Occipital lobe (tissue), 3 donors: Measurements from ENCODE around the gene BFAR. TPM values are rescaled to one million over a fixed set of nuclear protein-coding genes. Genes with fewer than 3 reads are reported as not detected.
"Not testable (repeated sequence)": the region's sequence is repeated elsewhere in the genome, so short reads cannot be mapped to it uniquely, and the experiment has no call there.

Experiments
- DNase-seq: peaks from one replicate; lab custom pipeline; 2025; lab: John Stamatoyannopoulos, UW
- small RNA-seq: library from RNA; depleted of rRNA; stranded (forward); fragments of <200 nt; gene quantifications from one replicate; pipeline ENCODE3, GENCODE V24; 2014
- total RNA-seq: library from RNA; depleted of rRNA; stranded (reverse); fragments of >200 nt; gene quantifications from one replicate; pipeline ENCODE4 v1.2.3, GENCODE V29; 2014

The BFAR gene
- total RNA-seq, 1 donor from 2014 or later = 52.6 TPM

- not testable (repeated sequence) for DNase-seq
Measured at GRCh38 chr16:14694129-14694528, 61.4 kb downstream of the BFAR start, which contains the start of gene PLA2G10. Gene PLA2G10, minus strand, starts transcription at chr16:14694308. Its CDS starts 79 bp downstream, at chr16:14694229.

GRCh38 chr16:14701859-14702258 lies 69.1 kb downstream of the BFAR start:
- not testable (repeated sequence) for DNase-seq

DNA sequence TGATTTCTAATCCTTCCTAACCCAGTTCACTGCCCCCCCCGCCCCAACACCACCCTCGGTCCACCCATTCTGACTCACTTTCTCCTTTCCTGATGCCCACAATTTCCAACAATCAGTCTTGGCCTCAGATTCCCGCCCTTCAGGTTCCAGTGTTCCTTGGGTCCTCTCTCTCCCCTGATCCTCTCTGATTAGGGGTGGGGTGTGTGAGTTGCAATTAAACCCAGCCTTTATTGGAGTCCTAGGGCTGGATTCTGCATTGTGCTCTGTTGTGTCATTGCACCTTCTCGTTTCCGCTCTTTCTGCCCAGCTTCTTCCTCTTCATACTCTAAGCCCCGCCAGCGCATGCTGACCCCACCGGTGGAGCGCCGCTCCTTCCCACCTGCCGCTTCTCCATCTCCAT lies 69.9 kb downstream of the BFAR start:
- not testable (repeated sequence) for DNase-seq

DNA sequence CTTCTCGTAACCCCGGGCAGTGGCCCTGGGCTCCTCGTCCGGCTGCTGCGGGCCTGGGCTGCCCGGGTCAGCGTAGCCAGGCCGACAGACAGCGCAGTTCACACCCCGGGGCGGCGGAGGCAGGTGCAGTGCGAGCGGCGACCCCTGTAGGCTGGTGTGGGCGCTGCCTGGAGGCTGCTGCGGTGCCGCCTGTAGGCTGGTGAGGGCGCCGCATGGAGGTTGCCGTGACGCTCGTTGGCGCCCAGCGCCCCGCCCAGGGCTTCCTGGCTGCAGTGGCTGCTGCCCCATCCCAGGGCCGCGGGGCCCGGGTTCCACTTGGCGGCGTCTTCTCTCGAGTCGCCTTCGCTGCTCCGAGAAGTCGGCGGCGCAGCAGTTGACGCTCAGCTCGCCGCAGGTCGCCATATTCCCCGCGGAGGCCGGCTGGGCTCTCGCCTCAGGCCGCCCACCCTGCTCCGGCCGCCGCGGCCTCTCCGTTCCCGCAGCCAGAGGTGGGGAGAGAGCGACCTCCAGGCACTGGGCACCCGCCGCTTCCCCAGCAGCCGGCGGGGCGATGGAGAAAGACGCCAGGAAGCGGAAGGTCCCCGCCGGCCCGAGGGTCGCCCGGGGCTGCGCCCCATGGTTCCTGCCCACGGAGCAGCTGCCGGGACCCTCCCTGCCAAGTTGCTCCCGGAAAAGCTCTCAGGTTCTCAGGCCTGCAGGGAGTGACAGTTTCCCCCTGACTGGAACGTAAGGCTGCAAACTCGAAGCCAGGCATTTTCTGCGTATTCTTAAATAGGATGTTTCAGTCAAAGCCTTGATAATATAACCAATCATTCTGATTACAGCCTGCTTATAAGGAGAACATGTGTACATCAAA lies 70.6 kb downstream of the BFAR start, which contains the start of gene NPIPA3:
Gene NPIPA3 (plus strand): TSS at position 256 of the 856 bp plus-strand sequence. CDS start 5,533 bp downstream, outside the sequence.
- DNase-seq = not testable (repeated sequence)

Small RNA genes within 50 kb of the gene (small RNA-seq; reads per million reads assigned to genes)
- not detected for gene RN7SL274P
- not detected for gene RNU7-125P

Other genes starting within 250 kb of the BFAR start
- gene PARN, start 2.7 kb upstream of the BFAR start, total RNA-seq = 25.6 TPM
- gene PLA2G10, start 61.4 kb downstream of the BFAR start, total RNA-seq = not detected
- 0.94 TPM for gene NPIPA3, start 70.5 kb downstream of the BFAR start, total RNA-seq
- gene NPIPA2, start 109.6 kb downstream of the BFAR start, total RNA-seq = not detected
- gene NOMO1, start 200.8 kb downstream of the BFAR start, total RNA-seq = 33.5 TPM